SK-N-MC (cell line): ENCODE results near the gene TNFSF10.
"Not testable (repeated sequence)": the region's sequence is repeated elsewhere in the genome, so short reads cannot be mapped to it uniquely, and the experiment has no call there.

ENCODE experiments used
- DNase-seq: peaks from one replicate; pipeline ENCODE4 v3.0.0-alpha.2; 2011; ENCODE audit warnings: low read depth, low spot score
- H3K27ac ChIP-seq: fragments of 200-600 bp; sonication (generic); 2 replicates; pipeline ENCODE4 v1.5.1; 2016; ENCODE audit warnings: mixed run types
- H3K36me3 ChIP-seq: fragments of 200-600 bp; sonication (generic); 2 replicates; pipeline ENCODE4 v1.6.1; 2017; ENCODE audit warnings: antibody characterized with exemption, low read length, mixed read lengths; ENCODE audit not compliant: insufficient read depth
- H3K4me3 ChIP-seq: fragments of 200-600 bp; sonication (generic); 2 replicates; pipeline ENCODE4 v1.5.1; 2016
- H3K9ac ChIP-seq: fragments of 200-600 bp; sonication (generic); 2 replicates; pipeline ENCODE4 v1.8.0; 2017; ENCODE audit warnings: mixed run types, mixed read lengths; ENCODE audit not compliant: insufficient read length
- H3K9me3 ChIP-seq: fragments of 200-600 bp; sonication (generic); 2 replicates; pipeline ENCODE4 v1.6.1; 2017; ENCODE audit warnings: low read depth, mild to moderate bottlenecking, antibody characterized with exemption, low read length, moderate library complexity, mixed read lengths
- EZH2 ChIP-seq: fragments of 200-600 bp; sonication (generic); IDR thresholded peaks from one replicate; pipeline ENCODE4 v1.6.1; 2017; ENCODE audit warnings: antibody characterized with exemption
- FOXP2 ChIP-seq: optimal IDR thresholded peaks from 2 replicates; pipeline ENCODE3; 2011; ENCODE audit warnings: mild to moderate bottlenecking, moderate library complexity; ENCODE audit not compliant: insufficient read depth; ENCODE audit errors: extremely low read length, control extremely low read depth
- POLR2AphosphoS5 ChIP-seq: IDR thresholded peaks from 2 replicates; pipeline ENCODE4 v1.6.1; 2012; ENCODE audit warnings: mild to moderate bottlenecking, low read depth, low read length, borderline replicate concordance

Gene TNFSF10

GRCh38 chr3:172525116-172525613 is 1.9 kb upstream of the TNFSF10 start:
- Histone ChIP-seq H3K9me3 (no peaks in the 10 kb centered on the region), H3K4me3 (no peak overlapping the region), H3K27ac (no peak overlapping the region), H3K9ac (no peak overlapping the region), H3K36me3 (no peaks in the 10 kb centered on the region)
- TF ChIP-seq FOXP2 = no peak
- no peak for TF ChIP-seq POLR2AphosphoS5
- TF ChIP-seq EZH2 = no peak
- no peak for DNase-seq

- TF ChIP-seq FOXP2 = no peak
- no peak for TF ChIP-seq POLR2AphosphoS5
- no peak for TF ChIP-seq EZH2
- Histone ChIP-seq H3K9me3 (no peaks in the 10 kb centered on the region), H3K27ac (no peak overlapping the region)
Measured at GRCh38 chr3:172524611-172525010, 1.4 kb upstream of the TNFSF10 start.

GRCh38 chr3:172521837-172522726 is 1.1 kb downstream of the TNFSF10 start:
- not testable (repeated sequence) for H3K9me3 ChIP-seq, H3K9ac ChIP-seq, DNase-seq, H3K36me3 ChIP-seq, H3K4me3 ChIP-seq, H3K27ac ChIP-seq

More at GRCh38 chr3:172524611-172525010, 1.4 kb upstream of the TNFSF10 start:
- H3K36me3 ChIP-seq = no peaks in the 10 kb centered on the region
- DNase-seq = no peak
- H3K4me3 ChIP-seq = no peak overlapping the region
- H3K9ac ChIP-seq = no peak overlapping the region

GRCh38 chr3:172520301-172520831 is 2.9 kb downstream of the TNFSF10 start:
- no peak for TF ChIP-seq FOXP2
- TF ChIP-seq POLR2AphosphoS5 = no peak
- TF ChIP-seq EZH2 = no peak
- H3K4me3 ChIP-seq = no peak overlapping the region
- no peak overlapping the region for H3K27ac ChIP-seq
- no peak for DNase-seq
- no peaks in the 10 kb centered on the region for H3K36me3 ChIP-seq
- H3K9ac ChIP-seq = no peak overlapping the region
- no peaks in the 10 kb centered on the region for H3K9me3 ChIP-seq

GRCh38 chr3:172519740-172520139 is 3.5 kb downstream of the TNFSF10 start:
- Histone ChIP-seq H3K27ac (no peak overlapping the region), H3K9me3 (no peaks in the 10 kb centered on the region), H3K4me3 (no peak overlapping the region), H3K36me3 (no peaks in the 10 kb centered on the region), H3K9ac (no peak overlapping the region)
- TF ChIP-seq POLR2AphosphoS5 (no peak), FOXP2 (no peak), EZH2 (no peak)
- no peak for DNase-seq

GRCh38 chr3:172518929-172519640 is 4.1 kb downstream of the TNFSF10 start:
- DNase-seq = no peak
- no peak overlapping the region for H3K9ac ChIP-seq
- no peaks in the 10 kb centered on the region for H3K36me3 ChIP-seq
- no peaks in the 10 kb centered on the region for H3K9me3 ChIP-seq
- TF ChIP-seq EZH2 (no peak), POLR2AphosphoS5 (no peak), FOXP2 (no peak)
- no peak overlapping the region for H3K27ac ChIP-seq
- no peak overlapping the region for H3K4me3 ChIP-seq

- Histone ChIP-seq H3K9ac (no peak overlapping the region), H3K27ac (no peak overlapping the region), H3K4me3 (no peak overlapping the region), H3K9me3 (no peaks in the 10 kb centered on the region), H3K36me3 (no peaks in the 10 kb centered on the region)
- no peak for DNase-seq
- TF ChIP-seq POLR2AphosphoS5 = no peak
- no peak for TF ChIP-seq FOXP2
- no peak for TF ChIP-seq EZH2
Measured at GRCh38 chr3:172517859-172518466, 5.3 kb downstream of the TNFSF10 start.

GRCh38 chr3:172516318-172517214 is 6.7 kb downstream of the TNFSF10 start:
- Histone ChIP-seq H3K36me3 (no peaks in the 10 kb centered on the region), H3K27ac (no peak overlapping the region), H3K4me3 (no peak overlapping the region), H3K9me3 (no peaks in the 10 kb centered on the region), H3K9ac (no peak overlapping the region)
- no peak for TF ChIP-seq EZH2
- no peak for TF ChIP-seq FOXP2
- TF ChIP-seq POLR2AphosphoS5 = no peak
- no peak for DNase-seq
